ENCODE data around the gene ZNF418. TPM values are rescaled to one million over a fixed set of nuclear protein-coding genes. Genes with fewer than 3 reads are reported as not detected.

The ZNF418 gene
- total and polyA plus RNA-seq, 2 of the 8 experiments (the other 6 are each of a cell fraction or from before 2014, with no cell fraction given): 10.5 to 18.8 TPM

GRCh38 chr19:57934820-57935665 lies at the start of gene ZNF418 (continued):
- TF ChIP-seq MAX (IDR thresholded peaks at IDR 0.05): peak; percentile 22; the same call in 1 of the 2 replicates
- TF ChIP-seq CREB1 (IDR thresholded peaks at IDR 0.05): peak; percentile 91
- TF ChIP-seq NANOG (IDR thresholded peaks at IDR 0.05; ENCODE audit: insufficient read depth, low read depth, low read length, poor library complexity, severe bottlenecking): no peak
- no peak for TF ChIP-seq POU5F1 (IDR thresholded peaks at IDR 0.05; ENCODE audit: low read depth, low read length)
- no peak for TF ChIP-seq SUZ12 (IDR thresholded peaks at IDR 0.05; ENCODE audit: low read length)
- TF ChIP-seq ATF3 (IDR thresholded peaks at IDR 0.05; ENCODE audit: insufficient read depth, low read depth, low read length): no peak
- peak; percentile 77 for TF ChIP-seq CHD1 (IDR thresholded peaks at IDR 0.05; ENCODE audit: low read depth, low read length)
- peak; percentile 90 for TF ChIP-seq PHF8 (conservative IDR thresholded peaks at IDR 0.05; ENCODE audit: low read depth, low read length)
- TF ChIP-seq CTBP2 (IDR thresholded peaks at IDR 0.05; ENCODE audit: borderline replicate concordance, insufficient read depth, insufficient read length, low read length): no peak
- peak; percentile 25 for TF ChIP-seq SAP30 (IDR thresholded peaks at IDR 0.05; ENCODE audit: insufficient read depth, insufficient replicate concordance, low read length)
- TF ChIP-seq TAF1 (IDR thresholded peaks at IDR 0.05; ENCODE audit: low read depth, low read length): peak; percentile 81
- 0 out of 2 replicates have a peak, but pooled peaks have one; percentile 17 for TF ChIP-seq SRF (IDR thresholded peaks at IDR 0.05; ENCODE audit: low read depth, low read length)
- no peak; the same call in 1 of the 2 replicates for TF ChIP-seq RBBP5 (IDR thresholded peaks at IDR 0.05; ENCODE audit: borderline replicate concordance, low read depth, low read length)
- no peak for TF ChIP-seq HDAC2 (IDR thresholded peaks at IDR 0.05; ENCODE audit: borderline replicate concordance in 1 of 2, low read depth in 2 of 2, low read length in 2 of 2)
- peak; percentile 96 for TF ChIP-seq SP1 (IDR thresholded peaks at IDR 0.05; ENCODE audit: low read depth, low read length)
- no peak for TF ChIP-seq JUN (IDR thresholded peaks at IDR 0.05; ENCODE audit: low read depth, low read length)
- no peak for TF ChIP-seq RNF2 (IDR thresholded peaks at IDR 0.05; ENCODE audit: borderline replicate concordance, low read depth, low read length, missing control alignments, poor library complexity, severe bottlenecking)
- TF ChIP-seq EP300 (IDR thresholded peaks at IDR 0.05; ENCODE audit: borderline replicate concordance in 1 of 2, low read depth in 2 of 2, low read length in 2 of 2): peak in 1 of 2 experiments; percentile 89; a peak in 2 of 3 replicates
- peak; percentile 57 for TF ChIP-seq SP2 (IDR thresholded peaks at IDR 0.05; ENCODE audit: low read length)
- peak; percentile 88 for TF ChIP-seq CHD2 (IDR thresholded peaks at IDR 0.05; ENCODE audit: low read length)
- TF ChIP-seq KDM1A (IDR thresholded peaks at IDR 0.05; ENCODE audit: borderline replicate concordance, low read length): no peak
- no peak for TF ChIP-seq MAFK (IDR thresholded peaks at IDR 0.05; ENCODE audit: low read depth, low read length)
